Osteoblast (primary cell): ENCODE measurements around the gene PDPK1. TPM values are rescaled to one million over a fixed set of nuclear protein-coding genes. Genes with fewer than 3 reads are reported as not detected.

Source experiments
- DNase-seq: peaks from one replicate; pipeline ENCODE4 v3.0.0; 2011; ENCODE audit warnings: low spot score, mixed read lengths; ENCODE audit not compliant: insufficient read length; ENCODE audit errors: missing footprints
- H2AFZ ChIP-seq: 2 replicates; pipeline ENCODE4 v1.6.0; 2011; ENCODE audit warnings: mild to moderate bottlenecking, low read length
- H3K27ac ChIP-seq: 2 replicates; pipeline ENCODE4 v1.5.1; 2011; ENCODE audit warnings: mild to moderate bottlenecking, low read depth, low read length, moderate library complexity
- H3K27me3 ChIP-seq: 2 replicates; pipeline ENCODE4 v1.6.0; 2012; ENCODE audit warnings: mild to moderate bottlenecking, control low read depth, inconsistent platforms, low read length, moderate library complexity; ENCODE audit not compliant: insufficient read depth
- H3K36me3 ChIP-seq: 2 replicates; pipeline ENCODE4 v1.5.1; 2011; ENCODE audit warnings: mild to moderate bottlenecking, low read length, control low read depth, moderate library complexity; ENCODE audit not compliant: insufficient read depth
- H3K4me1 ChIP-seq: 2 replicates; pipeline ENCODE4 v1.5.1; 2011; ENCODE audit warnings: mild to moderate bottlenecking, low read length, control low read depth, moderate library complexity; ENCODE audit not compliant: insufficient read depth
- H3K4me2 ChIP-seq: 2 replicates; pipeline ENCODE4 v1.6.0; 2011; ENCODE audit warnings: mild to moderate bottlenecking, low read length; ENCODE audit not compliant: insufficient read depth
- H3K4me3 ChIP-seq: fragments of 200-600 bp; sonication (generic); 3 replicates; pipeline ENCODE4 v1.5.1; 2012; ENCODE audit warnings: mild to moderate bottlenecking, low read length, inconsistent platforms; ENCODE audit not compliant: insufficient read depth
- H3K79me2 ChIP-seq: 2 replicates; pipeline ENCODE4 v1.6.0; 2012; ENCODE audit warnings: mild to moderate bottlenecking, low read length, control low read depth, inconsistent platforms; ENCODE audit not compliant: insufficient read depth
- H3K9me3 ChIP-seq: 2 replicates; pipeline ENCODE4 v1.5.1; 2011; ENCODE audit warnings: low read depth, low read length, control low read depth
- H4K20me1 ChIP-seq: 2 replicates; pipeline ENCODE4 v1.6.0; 2012; ENCODE audit warnings: mild to moderate bottlenecking, low read length, control low read depth; ENCODE audit not compliant: insufficient read depth
- CTCF ChIP-seq: IDR thresholded peaks from 2 replicates; pipeline ENCODE4 v1.5.1; 2011; ENCODE audit warnings: mild to moderate bottlenecking, low read depth, low read length, moderate library complexity; ENCODE audit errors: extremely low read depth
- total RNA-seq: library from RNA; depleted of rRNA; stranded (reverse); fragments of >200 nt; gene quantifications from 2 replicates; pipeline ENCODE4 v1.2.3, GENCODE V29; 2012

PDPK1 gene
- total RNA-seq, result 19.2 and 23.2 TPM in 2 replicates

DNA sequence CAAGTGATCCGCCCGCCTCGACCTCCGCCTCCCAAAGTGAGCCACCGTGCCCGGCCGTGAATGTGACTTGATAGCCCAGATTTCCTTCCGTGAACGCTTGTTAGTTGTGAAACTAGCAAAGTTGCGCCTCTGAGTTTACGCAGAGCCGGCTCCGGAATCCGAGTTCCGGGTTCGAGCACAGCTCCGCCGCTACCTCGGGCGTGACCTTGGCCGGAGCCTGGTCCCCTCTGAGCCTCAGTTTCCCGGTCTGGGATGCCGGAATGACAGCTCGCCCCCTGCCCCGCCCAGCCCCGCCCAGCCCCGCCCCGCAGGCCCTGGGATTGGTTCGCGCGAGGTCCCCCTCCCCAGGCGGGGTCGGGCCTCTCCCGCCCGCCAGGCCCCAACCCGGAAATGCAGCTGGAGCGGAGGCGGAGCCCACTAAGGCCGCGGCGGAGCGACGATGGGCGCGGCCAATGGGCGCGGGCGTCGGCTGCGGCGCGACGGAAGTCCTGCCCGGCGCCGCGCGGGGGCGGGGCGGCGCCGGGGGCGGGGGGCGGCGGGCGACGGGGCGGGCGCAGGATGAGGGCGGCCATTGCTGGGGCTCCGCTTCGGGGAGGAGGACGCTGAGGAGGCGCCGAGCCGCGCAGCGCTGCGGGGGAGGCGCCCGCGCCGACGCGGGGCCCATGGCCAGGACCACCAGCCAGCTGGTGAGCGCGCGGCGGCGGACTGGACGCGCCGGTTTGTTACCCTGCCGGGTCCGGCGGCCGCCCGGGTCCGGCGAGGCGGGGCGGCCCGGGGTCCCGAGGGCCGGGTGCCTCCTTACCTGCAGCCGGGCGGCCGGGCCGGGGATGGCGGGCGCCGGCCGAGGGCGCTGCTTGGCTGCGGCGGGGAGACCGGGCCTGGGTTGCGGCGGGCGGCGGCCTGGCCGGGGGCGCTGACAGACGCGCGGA is at the start of gene PDPK1:
Gene PDPK1 (plus strand): TSS at position 571 of the 929 bp plus-strand sequence. CDS start 92 bp downstream, at position 663.
- Histone ChIP-seq H3K27me3 (no peaks in the 10 kb centered on the region), H3K9me3 (no peaks in the 10 kb centered on the region), H3K27ac (peak within 1 kb of the TSS; percentile 51), H3K4me1 (peaks cover 17% of the 10 kb centered on the region), H4K20me1 (peaks cover 11% of the 10 kb centered on the region), H3K4me2 (peak within 1 kb of the TSS; percentile 86), H3K4me3 (peak within 1 kb of the TSS; percentile 74), H3K79me2 (peaks cover 37% of the 10 kb centered on the region), H3K36me3 (no peaks in the 10 kb centered on the region), H2AFZ (peak within 1 kb of the TSS; percentile 58)
- TF ChIP-seq CTCF, result no peak
- DNase-seq, result peak; percentile 100

- peaks cover 42% of the 10 kb centered on the region for H3K79me2 ChIP-seq
These were observed 48.2 kb upstream of the PDPK1 start for GRCh38 chr16:2489581-2489980.

GRCh38 chr16:2490190-2491105 is 47.4 kb upstream of the PDPK1 start:
- DNase-seq, result peak; percentile 58
- Histone ChIP-seq H3K79me2 (peaks cover 33% of the 10 kb centered on the region), H3K27ac (no peak overlapping the region), H3K9me3 (no peaks in the 10 kb centered on the region), H3K4me3 (no peak overlapping the region), H4K20me1 (peaks cover 19% of the 10 kb centered on the region), H3K4me2 (no peak overlapping the region), H3K27me3 (no peaks in the 10 kb centered on the region), H2AFZ (no peak overlapping the region), H3K4me1 (no peaks in the 10 kb centered on the region), H3K36me3 (peaks cover 4% of the 10 kb centered on the region)
- no peak for TF ChIP-seq CTCF

More at GRCh38 chr16:2489581-2489980, 48.2 kb upstream of the PDPK1 start:
- Histone ChIP-seq H3K4me1 (no peaks in the 10 kb centered on the region), H4K20me1 (peaks cover 22% of the 10 kb centered on the region), H3K36me3 (peaks cover 4% of the 10 kb centered on the region), H3K27me3 (no peaks in the 10 kb centered on the region), H3K9me3 (no peaks in the 10 kb centered on the region), H2AFZ (no peak overlapping the region), H3K27ac (no peak overlapping the region), H3K4me2 (no peak overlapping the region), H3K4me3 (no peak overlapping the region)
- peak; percentile 49 for DNase-seq
- no peak for TF ChIP-seq CTCF
